CD4-positive, alpha-beta T cell treated with Interleukin-17A for 1 hour (primary cell): Measurements from ENCODE around the gene PGBD5.
"Not testable (repeated sequence)": the region's sequence is repeated elsewhere in the genome, so short reads cannot be mapped to it uniquely, and the experiment has no call there.

Source experiments
- DNase-seq: peaks from one replicate; pipeline ENCODE4 v3.0.0-alpha.2; 2020

The PGBD5 gene

GRCh38 chr1:230424391-230425251 is 1.5 kb downstream of the PGBD5 start:
- no peak for DNase-seq

- no peak for DNase-seq
Observed at GRCh38 chr1:230423951-230424350, 2.2 kb downstream of the PGBD5 start.

GRCh38 chr1:230423261-230423660 is 2.9 kb downstream of the PGBD5 start:
- no peak for DNase-seq

GRCh38 chr1:230422221-230422981 is 3.7 kb downstream of the PGBD5 start:
- DNase-seq = no peak

- DNase-seq = no peak
Observed at GRCh38 chr1:230421481-230421880, 4.7 kb downstream of the PGBD5 start.

GRCh38 chr1:230420372-230420771 is 5.8 kb downstream of the PGBD5 start:
- not testable (repeated sequence) for DNase-seq

GRCh38 chr1:230416430-230416829 is 9.7 kb downstream of the PGBD5 start:
- DNase-seq = no peak

- no peak for DNase-seq
Observed at GRCh38 chr1:230415405-230416132, 10.6 kb downstream of the PGBD5 start.

- DNase-seq = no peak
Observed at GRCh38 chr1:230414694-230415093, 11.4 kb downstream of the PGBD5 start.

GRCh38 chr1:230414102-230414501 is 12.0 kb downstream of the PGBD5 start:
- no peak for DNase-seq

GRCh38 chr1:230413061-230413460 is 13.1 kb downstream of the PGBD5 start:
- DNase-seq = no peak

- no peak for DNase-seq
Observed at GRCh38 chr1:230408971-230409370, 17.2 kb downstream of the PGBD5 start.

- DNase-seq = no peak
Observed at GRCh38 chr1:230407351-230407750, 18.8 kb downstream of the PGBD5 start.

- DNase-seq = not testable (repeated sequence)
Observed at GRCh38 chr1:230406727-230407126, 19.4 kb downstream of the PGBD5 start.

- DNase-seq = no peak
Observed at GRCh38 chr1:230403442-230403841, 22.7 kb downstream of the PGBD5 start.

GRCh38 chr1:230401763-230402294 is 24.3 kb downstream of the PGBD5 start:
- DNase-seq = no peak

GRCh38 chr1:230401101-230401500 is 25.0 kb downstream of the PGBD5 start:
- DNase-seq = no peak

GRCh38 chr1:230400007-230400344 is 26.2 kb downstream of the PGBD5 start:
- no peak for DNase-seq

GRCh38 chr1:230399321-230400006 is 26.7 kb downstream of the PGBD5 start:
- DNase-seq = no peak

- DNase-seq = no peak
Observed at GRCh38 chr1:230398856-230399255, 27.3 kb downstream of the PGBD5 start.

GRCh38 chr1:230396966-230397365 is 29.2 kb downstream of the PGBD5 start:
- no peak for DNase-seq

GRCh38 chr1:230395932-230396331 is 30.2 kb downstream of the PGBD5 start:
- DNase-seq = no peak

GRCh38 chr1:230394741-230395140 is 31.4 kb downstream of the PGBD5 start:
- no peak for DNase-seq
